C4-2B (cell line): Measurements from ENCODE around the gene PGAP3.

Experiments
- ZFX ChIP-seq: fragments of 450-650 bp; IDR thresholded peaks from 2 replicates; pipeline ENCODE4 v1.6.1; 2017
- TF ChIP-seq, protein P1 (sequence below): fragments of 450-650 bp; conservative IDR thresholded peaks from 2 replicates; pipeline ENCODE4 v1.5.1; 2017; ENCODE audit warnings: mild to moderate bottlenecking

DNA sequence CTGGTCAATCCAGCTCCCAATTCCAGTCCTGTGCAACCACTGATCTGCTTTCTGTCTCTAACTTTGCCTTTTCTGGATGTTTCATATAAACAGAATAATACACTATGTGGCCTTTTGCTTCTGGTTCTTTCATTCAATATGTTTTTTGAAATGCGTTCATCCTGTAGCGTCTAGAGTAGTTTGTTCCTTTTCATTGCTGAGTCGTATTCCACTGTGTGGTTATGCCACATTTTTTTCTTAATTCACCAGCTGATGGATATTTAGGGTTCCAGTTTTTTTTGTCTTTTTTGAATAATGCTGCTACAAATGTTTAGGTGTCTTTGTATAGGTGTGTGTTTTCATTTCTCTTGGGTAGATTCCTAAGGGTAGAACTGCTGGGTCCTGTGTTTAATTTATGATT lies 44.7 kb upstream of the PGAP3 start:
- no peak for TF ChIP-seq ZFX
- TF ChIP-seq, protein P1, sequence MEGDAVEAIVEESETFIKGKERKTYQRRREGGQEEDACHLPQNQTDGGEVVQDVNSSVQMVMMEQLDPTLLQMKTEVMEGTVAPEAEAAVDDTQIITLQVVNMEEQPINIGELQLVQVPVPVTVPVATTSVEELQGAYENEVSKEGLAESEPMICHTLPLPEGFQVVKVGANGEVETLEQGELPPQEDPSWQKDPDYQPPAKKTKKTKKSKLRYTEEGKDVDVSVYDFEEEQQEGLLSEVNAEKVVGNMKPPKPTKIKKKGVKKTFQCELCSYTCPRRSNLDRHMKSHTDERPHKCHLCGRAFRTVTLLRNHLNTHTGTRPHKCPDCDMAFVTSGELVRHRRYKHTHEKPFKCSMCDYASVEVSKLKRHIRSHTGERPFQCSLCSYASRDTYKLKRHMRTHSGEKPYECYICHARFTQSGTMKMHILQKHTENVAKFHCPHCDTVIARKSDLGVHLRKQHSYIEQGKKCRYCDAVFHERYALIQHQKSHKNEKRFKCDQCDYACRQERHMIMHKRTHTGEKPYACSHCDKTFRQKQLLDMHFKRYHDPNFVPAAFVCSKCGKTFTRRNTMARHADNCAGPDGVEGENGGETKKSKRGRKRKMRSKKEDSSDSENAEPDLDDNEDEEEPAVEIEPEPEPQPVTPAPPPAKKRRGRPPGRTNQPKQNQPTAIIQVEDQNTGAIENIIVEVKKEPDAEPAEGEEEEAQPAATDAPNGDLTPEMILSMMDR, result no peak
